ENCODE data around the gene EFHC2. TPM values are rescaled to one million over a fixed set of nuclear protein-coding genes. Genes with fewer than 3 reads are reported as not detected.

The EFHC2 gene
- polyA plus RNA-seq, 1 donor (not counting 4 experiments of a cell fraction or from before 2014, with no cell fraction given), result 0.98 TPM

GRCh38 chrX:44245733-44246132, 97.7 kb downstream of the EFHC2 start:
- no peak for TF ChIP-seq EZH2 (IDR thresholded peaks at IDR 0.05; ENCODE audit: low read length)
- no peak for TF ChIP-seq CTCF (optimal IDR thresholded peaks at IDR 0.05 in 1 of 3, IDR thresholded peaks at IDR 0.05 in 1 of 3, conservative IDR thresholded peaks at IDR 0.05 in 1 of 3; ENCODE audit: extremely low read depth in 1 of 3, insufficient read depth in 2 of 3, low read length in 3 of 3)
- Histone ChIP-seq H3K9me3 (ENCODE audit: control insufficient read depth, low read depth, low read length) (no peaks in the 10 kb centered on the region), H3K36me3 (ENCODE audit: control insufficient read depth in 2 of 2, extremely low read depth in 1 of 2, insufficient read depth in 2 of 2, low read length in 2 of 2) (no peaks in the 10 kb centered on the region), H3K9me1 (ENCODE audit: control insufficient read depth, extremely low read depth, insufficient read depth, low read length) (no peaks in the 10 kb centered on the region), H2AFZ (ENCODE audit: control insufficient read depth, low read length) (no peak overlapping the region), H4K20me1 (ENCODE audit: control insufficient read depth, extremely low read depth, insufficient read depth, low read length) (no peaks in the 10 kb centered on the region), H3K27ac (ENCODE audit: control insufficient read depth, insufficient read depth, low read length) (no peak overlapping the region), H3K27me3 (ENCODE audit: control insufficient read depth, extremely low read depth, insufficient read depth, low read length) (peaks cover 4% of the 10 kb centered on the region), H3K4me1 (ENCODE audit: control insufficient read depth, extremely low read depth, insufficient read depth, low read length) (no peaks in the 10 kb centered on the region), H3K79me2 (ENCODE audit: control insufficient read depth, insufficient read depth, low read length) (no peaks in the 10 kb centered on the region), H3K9ac (ENCODE audit: control insufficient read depth, extremely low read depth, insufficient read depth, low read length) (no peak overlapping the region), H3K4me2 (ENCODE audit: control insufficient read depth, extremely low read depth, insufficient read depth, low read depth, low read length) (no peak overlapping the region), H3K4me3 (ENCODE audit: control insufficient read depth in 2 of 3, extremely low read depth in 1 of 3, insufficient read depth in 2 of 3, low read depth in 1 of 3, low read length in 3 of 3) (no peak overlapping the region)
- FAIRE-seq (no peak), DNase-seq (ENCODE audit: low read depth, low spot score) (no peak)
- dilution Hi-C loops (cut with MboI; ENCODE audit: extremely low pct_ligation_motif_present, low sequenced_read_pairs), result no loop called here

- dilution Hi-C loops (cut with MboI; ENCODE audit: extremely low pct_ligation_motif_present, low sequenced_read_pairs), result no loop called here
- FAIRE-seq (peak; percentile 62), DNase-seq (ENCODE audit: low read depth, low spot score) (no peak)
- Histone ChIP-seq H3K9ac (ENCODE audit: control insufficient read depth, extremely low read depth, insufficient read depth, low read length) (no peak overlapping the region), H2AFZ (ENCODE audit: control insufficient read depth, low read length) (no peak overlapping the region), H3K4me1 (ENCODE audit: control insufficient read depth, extremely low read depth, insufficient read depth, low read length) (no peaks in the 10 kb centered on the region), H3K27ac (ENCODE audit: control insufficient read depth, insufficient read depth, low read length) (no peak overlapping the region), H3K4me3 (ENCODE audit: control insufficient read depth in 2 of 3, extremely low read depth in 1 of 3, insufficient read depth in 2 of 3, low read depth in 1 of 3, low read length in 3 of 3) (no peak overlapping the region), H3K27me3 (ENCODE audit: control insufficient read depth, extremely low read depth, insufficient read depth, low read length) (peaks cover 4% of the 10 kb centered on the region), H4K20me1 (ENCODE audit: control insufficient read depth, extremely low read depth, insufficient read depth, low read length) (no peaks in the 10 kb centered on the region), H3K4me2 (ENCODE audit: control insufficient read depth, extremely low read depth, insufficient read depth, low read depth, low read length) (no peak overlapping the region), H3K9me3 (ENCODE audit: control insufficient read depth, low read depth, low read length) (no peaks in the 10 kb centered on the region), H3K79me2 (ENCODE audit: control insufficient read depth, insufficient read depth, low read length) (no peaks in the 10 kb centered on the region), H3K36me3 (ENCODE audit: control insufficient read depth in 2 of 2, extremely low read depth in 1 of 2, insufficient read depth in 2 of 2, low read length in 2 of 2) (no peaks in the 10 kb centered on the region), H3K9me1 (ENCODE audit: control insufficient read depth, extremely low read depth, insufficient read depth, low read length) (no peaks in the 10 kb centered on the region)
- TF ChIP-seq CTCF (optimal IDR thresholded peaks at IDR 0.05 in 1 of 3, IDR thresholded peaks at IDR 0.05 in 1 of 3, conservative IDR thresholded peaks at IDR 0.05 in 1 of 3; ENCODE audit: extremely low read depth in 1 of 3, insufficient read depth in 2 of 3, low read length in 3 of 3) (peak in 2 of 3 experiments; percentile 56 to 61), EZH2 (IDR thresholded peaks at IDR 0.05; ENCODE audit: low read length) (no peak)
These were observed 99.5 kb downstream of the EFHC2 start for GRCh38 chrX:44244008-44244407.
